Heart right ventricle (tissue), 16 donors: ENCODE measurements around the gene FGFRL1. TPM values are rescaled to one million over a fixed set of nuclear protein-coding genes. Genes with fewer than 3 reads are reported as not detected.
A peak's percentile ranks its signal among the peaks of the same experiment; 100 is the strongest.

ENCODE experiments used
- ATAC-seq, 8 donors: fragments of 200-7000 bp; cut with Tn5 transposase; one replicate each; pipeline ENCODE4 v1.9.1; 2020; ENCODE audit warnings: mild to moderate bottlenecking in 8 of 8, moderate library complexity in 8 of 8, moderate number of reproducible peaks in 1 of 8
- DNase-seq, 2 donors: peaks; one replicate each; pipeline ENCODE4 v3.0.0-alpha.2; 2020
- H3K27ac ChIP-seq, 10 donors: fragments of 200-600 bp; sonication (generic) in 2 of 10; one replicate each; pipeline versions ENCODE4 v1.5.0 to v1.8.0; 2020 to 2022; ENCODE audit warnings: mild to moderate bottlenecking in 3 of 10
- H3K27me3 ChIP-seq, 7 donors: fragments of 200-600 bp; one replicate each; pipeline ENCODE4 v1.8.0; 2021 to 2022; ENCODE audit warnings: mild to moderate bottlenecking in 2 of 7
- H3K36me3 ChIP-seq, 9 donors: fragments of 200-600 bp; sonication (generic) in 1 of 9; one replicate each; pipeline versions ENCODE4 v1.5.0 to v1.8.0; 2020 to 2022; ENCODE audit warnings: mild to moderate bottlenecking in 2 of 9
- H3K4me1 ChIP-seq, 9 donors: fragments of 200-600 bp; sonication (generic) in 1 of 9; one replicate each; pipeline versions ENCODE4 v1.5.0 to v1.8.0; 2020 to 2022; ENCODE audit warnings: mild to moderate bottlenecking in 4 of 9
- H3K4me3 ChIP-seq, 10 donors: fragments of 200-600 bp; sonication (generic) in 2 of 10; one replicate each; pipeline versions ENCODE4 v1.5.0 to v1.8.0; 2020 to 2022; ENCODE audit warnings: mild to moderate bottlenecking in 7 of 10, moderate library complexity in 2 of 10
- H3K9me3 ChIP-seq, 11 donors: fragments of 200-600 bp in 10 of 11; sonication (generic) in 2 of 11; one replicate each; pipeline versions ENCODE4 v1.5.0 to v1.8.0; 2013 to 2022; ENCODE audit warnings: mild to moderate bottlenecking in 2 of 11, control low read depth in 1 of 11, moderate library complexity in 1 of 11
- WGBS, 2 donors: extraction: QIAGEN DNeasy Blood & Tissue Kit; methylation state at CpG; one replicate each; pipeline ENCODE4 v1.1.7; 2013; ENCODE audit warnings: inconsistent platforms in 1 of 2; 5-methylcytosine and 5-hydroxymethylcytosine counted together
- intact Hi-C, 10 donors: fragments of 100-400 bp; cut with DNase I; formaldehyde crosslinking; loops; one replicate each; pipeline versions ENCODE4 v1.11.1 to v1.14.2; 2022
- polyA plus RNA-seq, 2 donors: library from polyadenylated mRNA; stranded (reverse); fragments of 200-250 nt; gene quantifications; one replicate each; pipeline ENCODE4 v1.2.3, GENCODE V29; 2013
- total RNA-seq, 10 donors: library from RNA; stranded (reverse); fragmentation: NEBNext Ultra II Directional in 3 of 10; extraction: Animal tissue kit (Norgen Biotek cat#: 25700) in 3 of 10; gene quantifications; one replicate each; pipeline versions ENCODE4 v1.2.1 to v1.2.4, GENCODE V29; 2021 to 2023
- TF ChIP-seq, protein P1 (sequence below), 9 donors: fragments of 200-600 bp; sonication (generic) in 2 of 9; IDR thresholded peaks; one replicate each; pipeline versions ENCODE4 v1.5.0 to v1.8.0; 2021 to 2022; ENCODE audit warnings: antibody characterized with exemption in 9 of 9, mild to moderate bottlenecking in 5 of 9, moderate library complexity in 1 of 9
- donor health status: Arrhythmogenic right ventricular cardiomyopathy.
- donor health status: ischemic (EF 13 %, LVEDD 7.1; RV severe dilation, severe dysfunction).
- donor health status: healthy with polysubstance abuse.
- donor health status: DM: no; HTN: yes; CAD: no.
- donor health status: DM: no; HTN: no; CAD: no.
- donor health status: ischemic (EF 25% LVEDD 6.9; RV normal size, moderate dysfunction).
- donor health status: ischemic (EF 25% LVEDD 5.7; RV mildly dilated, moderate dysfunction).
- donor health status: healthy.
- donor health status: DM: yes; HTN: yes; CAD: no.
- donor health status: Ischemic cardiomyopathy.
- donor health status: ischemic (EF 35%, LVEDD 5.7; RV mildly dilated, moderate dysfunction).
- donor health status: nonischemic (EF 11% LVEDD 7.7; RV severe dilation, severe dysfunction).
- donor health status: DM: yes; HTN: yes; CAD: no.
- donor health status: PGD.
- donor health status: ischemic (EF 29% LVEDD 5.4; RV normal size, mild dysfunction).
- donor health status: nonischemic (EF 23%, LVEDD 6.1; RV moderate dilation, normal function).

The FGFRL1 gene
- total and polyA plus RNA-seq, 12 donors = 17.1 to 36.6 (median 26.0) TPM

DNA sequence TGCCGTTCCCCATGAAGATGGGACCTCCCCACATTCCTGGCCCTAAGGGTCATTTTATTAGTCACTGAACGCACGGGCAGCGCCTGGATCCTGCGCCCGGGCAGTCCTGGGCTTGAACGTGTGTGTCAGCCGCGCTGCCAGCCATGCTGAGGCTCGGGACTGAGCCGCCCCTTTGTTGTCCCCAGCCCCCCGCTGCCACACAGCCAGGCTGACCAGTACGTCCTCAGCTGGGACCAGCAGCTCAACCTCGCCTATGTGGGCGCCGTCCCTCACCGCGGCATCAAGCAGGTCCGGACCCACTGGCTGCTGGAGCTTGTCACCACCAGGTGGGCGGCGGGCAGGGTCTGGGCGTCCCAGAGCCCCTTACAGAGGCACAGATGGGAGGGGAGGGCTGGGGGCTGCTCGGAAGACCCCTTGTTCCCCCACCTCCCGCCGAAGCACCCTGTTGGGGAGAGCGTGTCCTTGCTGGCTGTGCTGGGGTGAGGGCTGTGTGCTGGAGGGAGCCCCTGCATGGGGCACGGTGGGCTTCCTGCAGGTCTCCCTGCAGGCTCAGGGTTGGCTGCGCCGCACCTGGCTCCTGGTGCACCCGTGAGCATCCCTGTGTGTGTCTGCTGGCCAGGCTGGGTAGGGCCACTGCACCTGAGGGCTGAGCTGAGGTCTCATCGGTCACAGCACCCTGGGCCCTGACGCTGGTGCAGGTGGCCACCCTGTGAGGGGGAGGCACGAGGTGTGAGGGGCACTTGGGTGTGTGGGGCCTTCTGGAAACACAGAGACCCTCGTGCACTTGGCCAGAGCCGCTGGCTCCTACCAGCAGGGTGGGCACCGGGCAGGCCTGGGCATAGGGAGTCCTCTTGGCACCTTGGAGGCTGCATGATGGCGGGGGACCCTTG is 23.6 kb upstream of the FGFRL1 start:
- intact Hi-C loops = no loop called here
- peaks cover 0 to 15% (median 0%) of the 10 kb centered on the region in 9 donors for H3K36me3 ChIP-seq
- ATAC-seq (peak in 1 of 8 donors; percentile 4), DNase-seq (peak in 1 of 2 donors; percentile 26)
- peak overlapping the region in 9 of 10 donors; percentile 59 to 92 (median 79) for H3K4me3 ChIP-seq
- peaks cover 4 to 32% (median 25%) of the 10 kb centered on the region in 9 donors for H3K4me1 ChIP-seq
- WGBS, 2 donors = 79 to 81% methylated on average over 37 of the region's 37 CpGs
- H3K27ac ChIP-seq = peak overlapping the region in 2 of 10 donors; percentile 61 to 84
- H3K9me3 ChIP-seq = no peaks in the 10 kb centered on the region
- TF ChIP-seq, protein P1, sequence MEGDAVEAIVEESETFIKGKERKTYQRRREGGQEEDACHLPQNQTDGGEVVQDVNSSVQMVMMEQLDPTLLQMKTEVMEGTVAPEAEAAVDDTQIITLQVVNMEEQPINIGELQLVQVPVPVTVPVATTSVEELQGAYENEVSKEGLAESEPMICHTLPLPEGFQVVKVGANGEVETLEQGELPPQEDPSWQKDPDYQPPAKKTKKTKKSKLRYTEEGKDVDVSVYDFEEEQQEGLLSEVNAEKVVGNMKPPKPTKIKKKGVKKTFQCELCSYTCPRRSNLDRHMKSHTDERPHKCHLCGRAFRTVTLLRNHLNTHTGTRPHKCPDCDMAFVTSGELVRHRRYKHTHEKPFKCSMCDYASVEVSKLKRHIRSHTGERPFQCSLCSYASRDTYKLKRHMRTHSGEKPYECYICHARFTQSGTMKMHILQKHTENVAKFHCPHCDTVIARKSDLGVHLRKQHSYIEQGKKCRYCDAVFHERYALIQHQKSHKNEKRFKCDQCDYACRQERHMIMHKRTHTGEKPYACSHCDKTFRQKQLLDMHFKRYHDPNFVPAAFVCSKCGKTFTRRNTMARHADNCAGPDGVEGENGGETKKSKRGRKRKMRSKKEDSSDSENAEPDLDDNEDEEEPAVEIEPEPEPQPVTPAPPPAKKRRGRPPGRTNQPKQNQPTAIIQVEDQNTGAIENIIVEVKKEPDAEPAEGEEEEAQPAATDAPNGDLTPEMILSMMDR (IDR thresholded peaks at IDR 0.05) = no peak
- no peaks in the 10 kb centered on the region for H3K27me3 ChIP-seq

GRCh38 chr4:988726-989721 is 22.4 kb upstream of the FGFRL1 start:
- peak in 1 of 2 donors; percentile 13 for DNase-seq
- no peak overlapping the region for H3K4me3 ChIP-seq
- intact Hi-C loops = no loop called here

GRCh38 chr4:989722-990471 is 21.5 kb upstream of the FGFRL1 start:
- DNase-seq = peak in 1 of 2 donors; percentile 12
- TF ChIP-seq, protein P1 (IDR thresholded peaks at IDR 0.05) = no peak
- Histone ChIP-seq H3K9me3 (no peaks in the 10 kb centered on the region), H3K4me1 (peaks cover 4 to 28% (median 25%) of the 10 kb centered on the region in 9 donors), H3K27ac (no peak overlapping the region), H3K27me3 (no peaks in the 10 kb centered on the region), H3K4me3 (no peak overlapping the region), H3K36me3 (peaks cover 0 to 15% (median 0%) of the 10 kb centered on the region in 9 donors)
- WGBS, 2 donors = 97% methylated on average over 58 of the region's 58 CpGs
- no peak for ATAC-seq
- intact Hi-C loops = no loop called here

More at GRCh38 chr4:988726-989721, 22.4 kb upstream of the FGFRL1 start:
- Histone ChIP-seq H3K36me3 (peaks cover 0 to 15% (median 0%) of the 10 kb centered on the region in 9 donors), H3K27me3 (no peaks in the 10 kb centered on the region), H3K4me1 (peaks cover 4 to 32% (median 25%) of the 10 kb centered on the region in 9 donors), H3K27ac (no peak overlapping the region), H3K9me3 (no peaks in the 10 kb centered on the region)
- peak in 1 of 8 donors; percentile 2 for ATAC-seq
- WGBS, 2 donors = 87 to 90% methylated on average over 67 to 69 of the region's 69 CpGs
- TF ChIP-seq, protein P1 (IDR thresholded peaks at IDR 0.05) = no peak
